IMR-90 (cell line): ENCODE results near the gene TMEM200A.

Source experiments
- BHLHE40 ChIP-seq: fragments of 150-350 bp; IDR thresholded peaks from 2 replicates; pipeline ENCODE4 v1.6.1; 2016; ENCODE audit warnings: mild to moderate bottlenecking, low read depth, low read length
- CEBPB ChIP-seq: IDR thresholded peaks from 2 replicates; pipeline ENCODE4 v1.6.1; 2012; ENCODE audit warnings: low read depth, low read length, improper control_type of control experiment
- POLR2A ChIP-seq: IDR thresholded peaks from 2 replicates; pipeline ENCODE4 v1.6.1; 2012; ENCODE audit warnings: mild to moderate bottlenecking, low read depth, low read length
- RAD21 ChIP-seq: IDR thresholded peaks from 2 replicates; pipeline ENCODE4 v1.6.1; 2012; ENCODE audit warnings: low read length, improper control_type of control experiment
- RFX5 ChIP-seq: IDR thresholded peaks from 2 replicates; pipeline ENCODE4 v1.8.0; 2012; ENCODE audit warnings: low read depth, mild to moderate bottlenecking, low read length, moderate library complexity
- SMC3 ChIP-seq: fragments of 150-350 bp; IDR thresholded peaks from 2 replicates; pipeline ENCODE4 v1.6.1; 2016; ENCODE audit warnings: low read depth, mild to moderate bottlenecking, antibody characterized with exemption, low read length, moderate library complexity
- TF ChIP-seq, protein P1 (sequence below): conservative IDR thresholded peaks from 2 replicates; pipeline ENCODE4 v1.5.1; 2012; ENCODE audit warnings: mild to moderate bottlenecking, low read depth, low read length, improper control_type of control experiment
- TF ChIP-seq, protein P2 (sequence below): fragments of 150-350 bp; IDR thresholded peaks from 2 replicates; pipeline ENCODE4 v1.6.1; 2017; ENCODE audit warnings: mild to moderate bottlenecking, antibody characterized with exemption, low read length, low read depth

DNA sequence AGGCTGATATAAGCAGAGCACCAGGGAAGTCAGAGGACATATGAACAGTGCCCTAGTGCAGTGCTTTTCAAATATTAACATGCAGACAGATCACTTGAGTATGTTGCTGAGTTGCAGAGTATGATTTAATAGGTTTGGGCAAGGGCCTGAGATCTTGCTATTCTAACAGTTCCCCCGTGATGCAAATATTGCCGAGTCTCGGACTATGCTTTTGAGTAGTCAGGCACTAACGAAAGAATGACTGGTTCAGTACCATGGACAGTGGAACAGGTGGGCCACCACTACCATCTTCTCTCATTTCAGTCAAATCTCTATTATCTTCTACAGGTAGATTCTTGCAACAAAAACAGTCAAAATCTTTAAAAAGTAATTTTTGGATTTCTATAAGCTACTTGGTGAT, 3.7 kb upstream of the TMEM200A start:
- TF ChIP-seq, protein P1, sequence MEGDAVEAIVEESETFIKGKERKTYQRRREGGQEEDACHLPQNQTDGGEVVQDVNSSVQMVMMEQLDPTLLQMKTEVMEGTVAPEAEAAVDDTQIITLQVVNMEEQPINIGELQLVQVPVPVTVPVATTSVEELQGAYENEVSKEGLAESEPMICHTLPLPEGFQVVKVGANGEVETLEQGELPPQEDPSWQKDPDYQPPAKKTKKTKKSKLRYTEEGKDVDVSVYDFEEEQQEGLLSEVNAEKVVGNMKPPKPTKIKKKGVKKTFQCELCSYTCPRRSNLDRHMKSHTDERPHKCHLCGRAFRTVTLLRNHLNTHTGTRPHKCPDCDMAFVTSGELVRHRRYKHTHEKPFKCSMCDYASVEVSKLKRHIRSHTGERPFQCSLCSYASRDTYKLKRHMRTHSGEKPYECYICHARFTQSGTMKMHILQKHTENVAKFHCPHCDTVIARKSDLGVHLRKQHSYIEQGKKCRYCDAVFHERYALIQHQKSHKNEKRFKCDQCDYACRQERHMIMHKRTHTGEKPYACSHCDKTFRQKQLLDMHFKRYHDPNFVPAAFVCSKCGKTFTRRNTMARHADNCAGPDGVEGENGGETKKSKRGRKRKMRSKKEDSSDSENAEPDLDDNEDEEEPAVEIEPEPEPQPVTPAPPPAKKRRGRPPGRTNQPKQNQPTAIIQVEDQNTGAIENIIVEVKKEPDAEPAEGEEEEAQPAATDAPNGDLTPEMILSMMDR, result no peak
- TF ChIP-seq POLR2A, result no peak
- TF ChIP-seq RFX5, result no peak
- TF ChIP-seq CEBPB, result no peak
- no peak for TF ChIP-seq SMC3
- TF ChIP-seq, protein P2, sequence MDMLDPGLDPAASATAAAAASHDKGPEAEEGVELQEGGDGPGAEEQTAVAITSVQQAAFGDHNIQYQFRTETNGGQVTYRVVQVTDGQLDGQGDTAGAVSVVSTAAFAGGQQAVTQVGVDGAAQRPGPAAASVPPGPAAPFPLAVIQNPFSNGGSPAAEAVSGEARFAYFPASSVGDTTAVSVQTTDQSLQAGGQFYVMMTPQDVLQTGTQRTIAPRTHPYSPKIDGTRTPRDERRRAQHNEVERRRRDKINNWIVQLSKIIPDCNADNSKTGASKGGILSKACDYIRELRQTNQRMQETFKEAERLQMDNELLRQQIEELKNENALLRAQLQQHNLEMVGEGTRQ, result no peak
- no peak for TF ChIP-seq BHLHE40
- no peak for TF ChIP-seq RAD21
